ENCODE results near the gene TEX101.

DNA sequence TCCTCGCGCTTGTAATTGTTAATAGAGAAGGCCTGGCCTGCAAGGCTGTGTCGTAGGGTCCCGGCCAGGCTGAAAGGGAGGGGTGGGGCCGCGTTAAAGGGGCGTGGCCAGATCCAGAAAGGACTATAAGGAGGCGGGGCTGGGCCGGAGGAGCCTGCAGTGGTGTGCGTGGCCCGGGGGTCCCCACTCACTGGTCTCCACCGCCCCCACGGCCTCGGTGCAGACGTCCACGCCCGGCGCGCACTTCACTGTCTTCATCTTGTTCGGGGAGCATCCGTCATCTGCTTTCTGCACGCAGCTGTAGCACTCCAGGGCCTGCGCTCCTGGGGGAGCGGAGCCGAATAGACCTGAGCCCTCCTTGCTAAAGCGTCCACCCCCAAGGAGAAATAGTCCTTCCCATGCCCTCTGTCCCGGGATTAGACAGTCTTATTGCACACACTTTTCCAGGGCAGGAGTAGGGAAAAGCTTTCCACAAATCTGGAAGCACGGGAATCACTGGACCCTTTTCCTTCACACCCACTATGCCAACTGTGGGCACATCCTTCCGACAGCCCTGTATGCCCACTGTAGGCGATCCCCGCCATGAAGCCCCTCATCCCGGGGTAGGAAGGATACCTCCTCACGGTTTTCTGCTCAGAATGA is 49.6 kb downstream of the TEX101 start:
- TF ChIP-seq, protein P1, sequence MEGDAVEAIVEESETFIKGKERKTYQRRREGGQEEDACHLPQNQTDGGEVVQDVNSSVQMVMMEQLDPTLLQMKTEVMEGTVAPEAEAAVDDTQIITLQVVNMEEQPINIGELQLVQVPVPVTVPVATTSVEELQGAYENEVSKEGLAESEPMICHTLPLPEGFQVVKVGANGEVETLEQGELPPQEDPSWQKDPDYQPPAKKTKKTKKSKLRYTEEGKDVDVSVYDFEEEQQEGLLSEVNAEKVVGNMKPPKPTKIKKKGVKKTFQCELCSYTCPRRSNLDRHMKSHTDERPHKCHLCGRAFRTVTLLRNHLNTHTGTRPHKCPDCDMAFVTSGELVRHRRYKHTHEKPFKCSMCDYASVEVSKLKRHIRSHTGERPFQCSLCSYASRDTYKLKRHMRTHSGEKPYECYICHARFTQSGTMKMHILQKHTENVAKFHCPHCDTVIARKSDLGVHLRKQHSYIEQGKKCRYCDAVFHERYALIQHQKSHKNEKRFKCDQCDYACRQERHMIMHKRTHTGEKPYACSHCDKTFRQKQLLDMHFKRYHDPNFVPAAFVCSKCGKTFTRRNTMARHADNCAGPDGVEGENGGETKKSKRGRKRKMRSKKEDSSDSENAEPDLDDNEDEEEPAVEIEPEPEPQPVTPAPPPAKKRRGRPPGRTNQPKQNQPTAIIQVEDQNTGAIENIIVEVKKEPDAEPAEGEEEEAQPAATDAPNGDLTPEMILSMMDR (IDR thresholded peaks at IDR 0.05; ENCODE audit: low read depth, low read length, poor library complexity, severe bottlenecking) = no peak
- TF ChIP-seq EZH2phosphoT487 (IDR thresholded peaks at IDR 0.05; ENCODE audit: borderline replicate concordance, low read length) = no peak

All from DOHH2 (cell line).